Natural killer cell (primary cell): Measurements from ENCODE around the gene COL23A1. TPM values are rescaled to one million over a fixed set of nuclear protein-coding genes. Genes with fewer than 3 reads are reported as not detected.

Experiments
- ATAC-seq, 3 donors: fragments of 150-1000 bp in 2 of 3; fragments of 200-7000 bp in 1 of 3; cut with Tn5 transposase; 1 replicate in 1 of 3; 2 replicates in 2 of 3; pipeline ENCODE4 v1.10.0; 2021; ENCODE audit warnings: mild to moderate bottlenecking in 2 of 3, moderate library complexity in 2 of 3
- DNase-seq, 2 donors: peaks; one replicate each; pipeline versions ENCODE4 v3.0.0 to v3.0.0-alpha.2; 2013 to 2021; ENCODE audit warnings: mixed read lengths in 1 of 2
- H3K27ac ChIP-seq: one replicate; pipeline ENCODE4 v1.5.1; 2013; ENCODE audit warnings: mild to moderate bottlenecking, low read length
- H3K27me3 ChIP-seq: one replicate; pipeline ENCODE4 v1.6.1; 2013; ENCODE audit warnings: low read length; ENCODE audit not compliant: control insufficient read depth, insufficient read depth
- H3K36me3 ChIP-seq: one replicate; pipeline ENCODE4 v1.6.1; 2013; ENCODE audit warnings: low read length; ENCODE audit not compliant: control insufficient read depth, insufficient read depth
- H3K4me1 ChIP-seq: one replicate; pipeline ENCODE4 v1.6.1; 2013; ENCODE audit warnings: low read length; ENCODE audit not compliant: control insufficient read depth, insufficient read depth
- H3K4me3 ChIP-seq: one replicate; pipeline ENCODE4 v1.5.1; 2013; ENCODE audit warnings: low read length
- H3K9me3 ChIP-seq: one replicate; pipeline ENCODE4 v1.6.1; 2013; ENCODE audit warnings: low read length; ENCODE audit not compliant: control insufficient read depth, insufficient read depth
- H3K27ac Mint-ChIP-seq, 2 donors: one replicate each; pipeline ENCODE4 v1.8.0; 2022; ENCODE audit warnings: mild to moderate bottlenecking in 2 of 2, mixed read lengths in 2 of 2, moderate library complexity in 1 of 2
- H3K27me3 Mint-ChIP-seq, 2 donors: one replicate each; pipeline ENCODE4 v1.8.0; 2022; ENCODE audit warnings: low read depth in 2 of 2, mixed read lengths in 2 of 2
- H3K36me3 Mint-ChIP-seq: one replicate; pipeline ENCODE4 v1.8.0; 2022; ENCODE audit warnings: mixed read lengths
- H3K4me1 Mint-ChIP-seq, 2 donors: one replicate each; pipeline ENCODE4 v1.8.0; 2022; ENCODE audit warnings: mixed read lengths in 2 of 2
- H3K4me3 Mint-ChIP-seq: one replicate; pipeline ENCODE4 v1.8.0; 2022; ENCODE audit warnings: mild to moderate bottlenecking, moderate library complexity, mixed read lengths
- H3K9me3 Mint-ChIP-seq, 2 donors: one replicate each; pipeline ENCODE4 v1.8.0; 2022; ENCODE audit warnings: mixed read lengths in 2 of 2
- CTCF ChIP-seq: fragments of 200-600 bp; IDR thresholded peaks from one replicate; pipeline ENCODE4 v1.8.0; 2022; ENCODE audit warnings: antibody characterized with exemption
- WGBS: methylation state at CpG from one replicate; pipeline ENCODE4 v1.1.7; 2013; ENCODE audit warnings: missing lambda C conversion rate; ENCODE audit not compliant: insufficient coverage; 5-methylcytosine and 5-hydroxymethylcytosine counted together
- intact Hi-C: fragments of 100-400 bp; cut with micrococcal nuclease; formaldehyde crosslinking; loops from one replicate; pipeline ENCODE4 v1.14.2; 2022
- total RNA-seq, 4 donors: library from RNA; stranded (reverse); fragments of 120-200 nt in 1 of 4; gene quantifications; one replicate each; pipeline versions ENCODE4 v1.2.3 to v1.2.4, GENCODE V29; 2013 to 2022

COL23A1 gene
- total RNA-seq, 3 donors from 2014 or later (not counting 1 experiment from before 2014, with no cell fraction given): 0.15 TPM; not detected in 2

DNA sequence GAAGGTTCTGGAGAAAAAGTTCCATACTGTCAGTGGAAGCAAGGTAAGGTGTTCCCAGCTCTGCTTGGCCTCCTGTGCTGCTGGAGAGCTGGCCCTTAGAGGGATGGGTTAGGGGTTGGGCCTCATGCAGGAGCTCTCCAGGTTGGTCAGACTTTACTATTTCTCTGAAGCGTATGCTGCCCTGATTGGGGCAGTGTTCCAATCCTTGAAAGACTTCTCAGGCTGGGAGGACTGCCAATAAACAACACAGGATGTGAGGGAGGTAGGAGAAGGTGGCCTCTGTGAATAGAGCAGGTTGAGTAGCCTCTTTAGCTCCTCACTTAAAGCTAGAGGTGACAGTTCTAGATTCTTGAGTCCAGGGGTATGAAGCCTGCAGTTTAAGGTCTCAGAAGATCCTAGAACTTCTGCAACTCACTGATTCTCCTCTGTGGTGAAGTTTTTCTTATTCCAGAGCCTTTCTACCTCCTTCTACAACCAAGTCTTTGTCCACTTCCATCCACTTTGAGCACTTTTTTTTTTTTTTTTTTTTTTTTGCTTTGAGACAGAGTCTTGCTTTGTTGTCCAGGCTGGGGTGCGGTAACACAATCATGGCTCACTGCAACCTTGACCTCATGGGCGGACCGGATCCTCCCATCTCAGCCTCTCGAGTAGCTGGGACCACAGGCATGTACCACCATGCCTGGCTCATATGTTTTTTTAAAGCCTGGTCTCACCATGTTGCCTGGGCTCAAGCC is 382.8 kb downstream of the COL23A1 start:
- H3K4me1 Mint-ChIP-seq: peaks cover 34 to 44% of the 10 kb centered on the region in 2 donors
- no peaks in the 10 kb centered on the region for H3K27me3 Mint-ChIP-seq
- H3K4me3 Mint-ChIP-seq: peak overlapping the region; percentile 81
- no peak for ATAC-seq
- H3K27ac ChIP-seq: no peak overlapping the region
- no peaks in the 10 kb centered on the region for H3K27me3 ChIP-seq
- intact Hi-C loops: no loop called here
- no peaks in the 10 kb centered on the region for H3K9me3 Mint-ChIP-seq
- no peak for DNase-seq
- TF ChIP-seq CTCF: no peak
- H3K36me3 Mint-ChIP-seq: no peaks in the 10 kb centered on the region
- peaks cover 59% of the 10 kb centered on the region for H3K36me3 ChIP-seq
- peak overlapping the region; percentile 83 to 85 for H3K27ac Mint-ChIP-seq
- WGBS: 92% methylated on average over 5 of the region's 5 CpGs
- H3K4me1 ChIP-seq: peaks cover 27% of the 10 kb centered on the region
- H3K4me3 ChIP-seq: no peak overlapping the region
- H3K9me3 ChIP-seq: no peaks in the 10 kb centered on the region

- H3K9me3 ChIP-seq: no peaks in the 10 kb centered on the region
- peaks cover 27% of the 10 kb centered on the region for H3K4me1 ChIP-seq
- intact Hi-C loops: no loop called here
- no peak for TF ChIP-seq CTCF
- WGBS: 43% methylated on average over 12 of the region's 12 CpGs
- DNase-seq (peak in 1 of 2 donors; percentile 55), ATAC-seq (no peak)
- H3K27me3 ChIP-seq: no peaks in the 10 kb centered on the region
- Mint-ChIP-seq H3K27me3 (no peaks in the 10 kb centered on the region), H3K27ac (peak overlapping the region; percentile 83 to 85), H3K9me3 (no peaks in the 10 kb centered on the region), H3K4me1 (peaks cover 34 to 44% of the 10 kb centered on the region in 2 donors), H3K36me3 (no peaks in the 10 kb centered on the region), H3K4me3 (peak overlapping the region; percentile 81)
- no peak overlapping the region for H3K4me3 ChIP-seq
- H3K36me3 ChIP-seq: peaks cover 50% of the 10 kb centered on the region
- H3K27ac ChIP-seq: peak overlapping the region; percentile 51
Measured at GRCh38 chr5:178206166-178207101, 383.8 kb downstream of the COL23A1 start.

DNA sequence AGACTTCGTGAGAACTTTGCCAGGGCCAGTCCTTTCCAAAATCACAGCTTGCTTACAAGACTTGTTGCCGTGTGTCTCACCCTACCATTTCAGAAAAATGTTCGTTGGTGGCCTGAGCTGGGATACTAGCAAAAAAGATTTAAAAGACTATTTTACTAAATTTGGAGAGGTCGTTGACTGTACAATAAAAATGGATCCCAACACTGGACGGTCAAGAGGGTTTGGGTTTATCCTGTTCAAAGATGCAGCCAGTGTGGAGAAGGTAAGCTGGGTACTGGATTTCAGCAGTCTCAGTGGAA is 384.5 kb downstream of the COL23A1 start:
- DNase-seq (no peak), ATAC-seq (no peak)
- Mint-ChIP-seq H3K27me3 (no peaks in the 10 kb centered on the region), H3K4me1 (peaks cover 34 to 44% of the 10 kb centered on the region in 2 donors), H3K27ac (peak overlapping the region; percentile 83 to 85), H3K36me3 (no peaks in the 10 kb centered on the region), H3K9me3 (no peaks in the 10 kb centered on the region), H3K4me3 (peak overlapping the region; percentile 81)
- Histone ChIP-seq H3K9me3 (no peaks in the 10 kb centered on the region), H3K36me3 (peaks cover 42% of the 10 kb centered on the region), H3K27ac (peak overlapping the region; percentile 51), H3K4me1 (peaks cover 27% of the 10 kb centered on the region), H3K27me3 (no peaks in the 10 kb centered on the region), H3K4me3 (peak overlapping the region; percentile 55)
- 3% methylated on average over 5 of the region's 5 CpGs for WGBS
- no peak for TF ChIP-seq CTCF
- intact Hi-C loops: no loop called here
